HG03097 (cell line): ENCODE data around the gene PABPC3.
A peak's percentile ranks its signal among the peaks of the same experiment; 100 is the strongest.

Source experiments
- ATAC-seq: cut with Tn5 transposase; IDR thresholded peaks from one replicate; pipeline ENCODE4 v1.9.1; 2021; ENCODE audit not compliant: unreplicated experiment, low FRiP score

The PABPC3 gene

DNA sequence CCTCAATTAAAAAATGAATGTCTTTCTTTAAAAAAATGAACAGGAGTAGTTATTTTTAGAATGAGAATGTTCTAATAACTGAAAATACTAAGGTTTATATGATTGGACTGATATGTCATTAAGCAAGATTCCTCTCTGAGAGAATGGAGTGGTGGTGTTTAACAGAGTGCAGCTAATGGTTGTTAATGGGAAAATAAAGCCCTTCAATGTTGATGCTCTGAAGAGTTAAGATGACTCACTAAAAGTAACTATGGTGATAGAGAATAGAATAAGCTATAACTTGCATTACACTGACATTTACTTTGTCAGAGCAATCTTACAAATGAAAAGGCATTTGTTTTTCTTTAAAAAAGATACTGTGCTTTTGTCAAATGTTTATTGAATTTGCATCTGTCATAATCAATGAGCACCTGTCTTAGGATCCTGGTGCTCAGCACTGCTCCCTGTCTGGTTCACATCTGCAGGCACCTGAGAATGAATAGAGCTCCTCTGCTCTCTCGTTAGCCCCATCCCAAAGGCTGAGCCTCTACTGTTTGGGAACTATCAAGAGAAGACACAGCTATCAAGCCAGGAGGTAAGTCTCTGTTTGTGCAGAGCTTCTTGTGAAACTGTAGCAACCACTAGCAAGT lies 15.1 kb downstream of the PABPC3 start:
- no peak for ATAC-seq

DNA sequence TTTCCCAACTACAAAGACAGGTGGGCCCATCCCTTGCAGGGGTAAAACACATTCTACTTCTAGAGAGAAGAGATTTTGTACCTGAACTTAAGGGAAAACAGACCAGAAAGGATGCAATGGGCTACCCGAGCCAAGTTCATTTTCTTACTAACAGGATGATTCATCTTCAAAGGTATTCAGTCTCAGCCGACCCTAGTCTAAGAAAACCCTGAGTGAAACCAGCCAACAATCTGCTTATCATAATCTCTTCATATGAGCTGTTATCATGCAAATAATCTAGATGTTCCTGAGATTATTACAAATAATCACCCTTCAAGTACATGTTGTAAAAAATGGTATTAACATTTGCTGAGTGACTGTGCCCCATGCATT lies 15.6 kb downstream of the PABPC3 start:
- no peak for ATAC-seq

DNA sequence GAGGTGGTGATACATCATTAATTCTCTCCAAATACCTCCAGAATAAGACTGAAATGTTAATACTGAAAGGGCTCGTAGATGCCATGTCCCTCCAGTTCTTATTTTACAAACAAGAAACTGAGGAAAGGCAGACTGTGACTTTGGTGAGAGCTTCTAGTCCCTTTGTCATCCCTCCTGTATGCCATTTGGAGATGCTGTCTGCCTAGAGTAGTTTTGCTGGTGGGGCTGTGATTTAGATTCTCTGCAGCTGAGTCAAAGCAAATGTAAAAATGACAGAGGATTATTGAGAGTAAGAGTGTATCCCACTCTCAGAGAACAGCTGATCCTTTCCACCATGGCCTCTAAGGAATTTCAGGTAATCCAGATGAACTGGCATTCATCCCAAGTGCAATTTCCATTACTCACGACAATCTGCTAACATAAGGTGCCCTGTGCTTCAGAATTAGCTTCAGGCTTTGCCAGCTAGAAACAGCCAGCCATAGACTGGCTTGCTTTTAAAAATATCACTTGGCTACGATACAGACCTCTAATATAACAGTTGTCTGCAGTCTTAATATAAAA lies 16.8 kb downstream of the PABPC3 start:
- no peak for ATAC-seq

DNA sequence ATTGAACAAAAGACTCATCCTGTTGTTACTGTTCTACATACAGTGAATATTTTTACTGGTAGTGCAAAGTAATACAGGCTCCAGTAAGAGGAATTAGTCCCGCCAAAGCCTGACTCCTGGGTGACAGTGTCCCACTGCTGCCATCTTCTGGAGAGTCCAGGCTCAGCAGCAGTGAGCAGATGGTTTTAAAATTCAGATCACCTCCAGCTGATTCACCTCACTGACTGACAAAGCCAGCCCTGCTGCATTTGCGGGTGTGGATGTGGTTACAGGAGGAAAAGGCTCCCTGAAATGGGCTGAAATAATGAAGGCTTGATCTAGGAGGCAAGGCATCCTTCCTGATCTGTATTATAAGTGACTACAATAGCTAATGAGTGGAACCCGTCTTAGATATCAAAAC lies 18.3 kb downstream of the PABPC3 start:
- peak; percentile 56 for ATAC-seq

DNA sequence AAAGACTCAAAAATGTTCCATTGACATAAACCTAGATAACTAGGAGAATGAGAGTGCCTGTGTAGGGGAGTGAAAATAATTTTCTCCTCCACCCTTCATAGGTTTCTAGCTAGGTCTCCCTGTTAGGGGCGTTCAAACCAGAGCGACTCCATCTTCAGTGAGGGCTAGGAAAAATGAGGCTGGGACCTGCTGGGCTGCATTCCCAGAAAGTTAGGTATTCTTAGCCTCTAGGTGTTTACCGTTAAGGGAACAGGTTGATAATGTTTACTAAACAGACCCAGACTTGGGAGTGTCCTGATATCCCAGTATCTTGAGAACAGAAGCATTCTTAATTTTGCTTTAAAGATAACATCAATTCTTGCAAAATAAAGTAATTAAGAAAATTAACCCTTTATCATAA lies 20.1 kb downstream of the PABPC3 start:
- ATAC-seq, result no peak

DNA sequence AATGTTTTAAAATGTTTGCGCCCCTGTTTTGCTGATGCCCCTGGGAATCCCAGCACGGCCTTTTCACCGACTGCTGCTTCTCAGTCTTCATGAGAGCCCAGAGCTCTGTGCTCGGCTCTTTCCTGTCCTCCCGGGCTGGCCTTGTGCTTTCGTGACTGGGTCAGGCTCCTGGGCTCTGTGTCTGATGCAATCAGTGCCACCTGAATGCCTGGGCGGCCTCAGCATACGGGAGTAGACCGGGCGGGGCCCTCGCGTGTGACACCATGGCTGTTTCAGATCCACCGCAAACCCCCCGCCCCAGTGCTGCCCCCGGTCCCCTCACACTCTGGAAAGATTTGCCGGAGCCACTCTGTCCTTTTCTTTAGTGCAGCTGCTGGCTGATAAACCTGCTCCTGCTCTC lies 21.4 kb downstream of the PABPC3 start:
- no peak for ATAC-seq

DNA sequence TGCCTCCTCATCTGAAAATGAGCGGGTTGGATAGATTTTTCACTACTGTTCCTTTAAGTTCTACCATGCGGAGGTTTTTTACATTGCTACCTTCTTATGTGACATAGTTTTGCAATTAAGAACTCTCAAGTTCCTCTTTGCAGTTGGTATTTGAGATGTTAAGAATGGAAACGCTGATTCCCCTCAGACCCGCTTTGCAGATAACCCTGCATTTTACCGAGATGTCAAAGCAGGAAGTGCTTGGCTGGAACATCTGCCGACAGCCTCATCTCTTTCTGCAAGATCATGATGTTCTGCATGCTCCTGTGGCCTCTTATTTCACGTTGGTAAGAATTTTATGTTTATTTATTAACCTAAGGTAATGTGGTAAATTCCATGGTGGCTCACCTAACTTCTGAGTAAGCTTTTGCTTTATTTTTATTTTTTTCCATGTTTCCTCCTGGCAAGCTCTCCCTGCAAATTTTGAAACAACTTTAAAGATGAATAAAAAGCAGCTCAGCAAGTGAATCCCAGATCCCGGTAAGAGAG lies 22.5 kb downstream of the PABPC3 start:
- ATAC-seq, result no peak

DNA sequence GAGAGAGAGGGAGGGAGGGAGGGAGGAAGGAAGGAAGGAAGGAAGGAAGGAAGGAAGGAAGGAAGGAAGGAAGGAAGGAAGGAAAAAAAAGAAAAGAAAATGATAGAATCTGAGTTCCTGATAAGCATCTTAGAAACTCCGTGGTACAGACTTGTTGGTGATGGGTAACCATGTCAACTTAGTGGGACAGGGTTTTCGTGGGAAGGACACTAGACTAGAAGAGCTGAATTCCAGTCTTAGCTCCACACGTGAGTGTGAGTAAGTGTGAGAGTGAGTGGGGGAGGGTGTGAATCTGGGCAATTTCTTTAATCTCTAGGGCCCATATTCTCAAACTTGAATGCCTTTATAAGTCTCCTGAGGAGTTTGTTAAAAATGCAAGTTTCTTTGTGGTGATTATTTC lies 35.0 kb downstream of the PABPC3 start:
- no peak for ATAC-seq

DNA sequence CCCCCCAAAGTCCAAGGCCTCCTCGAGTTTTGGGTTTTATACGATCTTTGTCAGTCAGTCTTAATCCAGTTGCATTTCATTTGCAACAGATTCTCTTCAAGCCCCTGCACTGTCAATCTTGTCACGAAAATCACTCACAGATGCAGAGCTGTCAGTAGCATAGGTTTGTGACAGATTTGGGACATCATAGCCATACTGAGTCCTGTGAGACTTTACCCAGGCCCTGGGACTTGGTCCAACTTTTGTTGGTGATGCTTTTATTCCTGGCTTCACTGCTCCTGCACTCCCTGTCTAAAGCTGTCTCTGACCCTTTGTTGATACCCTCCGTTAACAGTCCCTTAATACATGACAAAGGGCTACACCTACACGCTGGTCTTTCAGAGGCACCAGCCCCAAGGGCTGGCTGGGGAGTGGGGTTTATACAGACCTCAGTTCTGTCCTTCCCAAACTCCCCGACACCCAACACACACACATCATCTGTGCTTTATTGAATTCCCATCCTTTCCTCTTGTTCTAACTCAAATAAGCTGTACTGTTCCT lies 36.0 kb downstream of the PABPC3 start:
- no peak for ATAC-seq

DNA sequence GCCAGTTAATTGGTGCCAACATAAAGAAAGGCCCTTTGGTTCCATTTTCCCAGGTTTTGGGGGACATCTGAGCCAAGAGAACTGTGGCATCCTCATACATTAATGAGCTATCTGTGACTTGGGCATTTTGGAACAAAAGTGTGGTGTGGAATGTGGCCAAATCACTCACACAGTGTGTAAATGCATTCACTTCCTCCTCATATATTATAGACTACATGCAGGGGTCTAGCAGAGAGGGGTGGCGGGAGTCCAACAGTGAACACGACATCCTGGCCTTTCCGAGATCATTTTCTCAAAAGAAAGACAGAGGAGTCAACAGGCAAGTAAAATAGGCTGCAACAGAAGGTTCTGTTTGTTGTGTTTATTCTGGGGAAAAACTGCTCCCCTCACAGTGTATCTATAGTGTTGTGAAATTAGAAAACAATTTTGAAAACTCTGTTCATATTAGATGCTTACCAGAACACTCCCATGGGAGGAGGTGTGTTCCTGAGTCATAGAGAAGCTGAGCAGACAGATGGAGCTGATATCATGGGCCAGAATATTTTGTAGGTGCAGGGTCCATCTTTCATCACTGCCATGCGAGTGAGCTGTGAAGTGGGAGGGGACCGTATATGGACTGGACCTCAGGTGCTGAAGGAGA lies 36.9 kb downstream of the PABPC3 start:
- no peak for ATAC-seq

DNA sequence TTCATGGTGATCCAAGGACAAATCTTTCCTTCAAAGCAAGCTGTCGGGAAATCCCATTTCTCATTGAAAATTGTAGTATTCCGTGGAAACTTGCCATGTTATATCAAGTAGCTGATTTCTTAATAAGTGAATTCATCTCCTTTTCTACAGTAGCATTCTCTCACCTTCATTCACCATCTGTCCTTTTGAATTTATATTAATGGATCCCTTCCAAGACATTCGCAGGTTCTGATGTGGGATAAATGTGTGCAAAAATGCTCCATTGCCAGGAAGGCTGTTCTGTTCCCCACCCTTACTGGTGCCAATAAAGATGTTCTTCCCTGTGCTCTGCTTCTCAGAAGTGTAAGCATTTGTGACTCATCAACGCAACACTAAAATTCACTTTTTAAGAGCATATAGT lies 40.0 kb downstream of the PABPC3 start:
- ATAC-seq, result no peak

DNA sequence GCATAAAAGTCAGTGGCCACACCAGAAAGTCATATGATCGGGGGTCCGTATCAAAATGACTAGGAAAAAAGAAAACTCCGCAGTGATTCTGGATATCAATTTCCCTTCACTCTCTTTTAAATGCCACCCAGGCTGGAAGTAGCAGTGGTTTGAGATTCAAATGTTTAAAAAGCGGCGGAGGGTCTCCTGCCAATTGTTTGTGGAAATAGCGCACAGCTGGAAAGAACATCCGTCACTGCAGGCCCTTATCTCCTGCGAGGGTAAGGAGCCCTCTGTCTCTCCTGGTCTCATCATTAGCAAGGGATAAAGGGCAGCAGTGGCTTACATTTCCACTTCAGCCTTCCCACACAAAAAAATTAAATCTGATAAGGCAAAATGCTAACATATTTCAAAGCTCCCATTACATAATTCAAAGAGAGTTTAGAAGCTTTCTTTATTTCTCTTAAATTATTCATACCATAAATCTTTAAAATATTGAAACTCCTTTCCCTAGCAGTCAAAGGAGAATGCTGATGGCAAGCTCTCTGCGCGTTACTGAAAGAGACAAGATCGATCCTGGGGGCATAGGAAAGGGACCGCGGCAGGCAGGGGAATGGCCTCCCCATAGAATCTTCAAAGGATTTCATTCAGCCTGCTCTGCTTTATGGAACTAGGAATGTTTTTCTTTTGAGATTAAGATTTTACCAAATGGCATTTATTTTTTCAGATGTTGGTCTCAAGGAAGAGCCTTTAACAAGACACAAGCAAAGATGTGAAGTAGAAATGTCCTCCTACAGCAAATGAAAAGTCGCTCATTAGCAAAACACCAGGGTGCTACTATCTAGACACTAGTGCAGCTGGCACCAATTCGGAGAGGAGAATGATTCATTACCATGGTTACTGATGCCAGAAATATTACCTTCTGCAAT lies 41.2 kb downstream of the PABPC3 start:
- no peak for ATAC-seq

DNA sequence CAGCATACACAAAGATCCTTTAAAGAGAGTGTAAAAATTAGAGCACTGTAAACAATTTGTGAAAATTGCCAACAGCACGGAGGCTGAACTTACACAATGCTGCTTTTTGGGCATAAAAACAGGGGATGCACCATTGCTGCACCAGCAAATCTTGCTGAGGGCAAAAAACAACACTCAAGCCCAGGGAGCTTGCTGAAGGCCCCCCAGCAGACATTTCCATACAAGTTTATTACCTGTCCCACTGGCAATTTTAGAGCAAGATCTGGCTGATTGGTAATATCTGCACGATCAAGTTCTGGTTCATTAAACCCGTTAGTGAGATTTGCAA lies 41.8 kb downstream of the PABPC3 start:
- no peak for ATAC-seq

DNA sequence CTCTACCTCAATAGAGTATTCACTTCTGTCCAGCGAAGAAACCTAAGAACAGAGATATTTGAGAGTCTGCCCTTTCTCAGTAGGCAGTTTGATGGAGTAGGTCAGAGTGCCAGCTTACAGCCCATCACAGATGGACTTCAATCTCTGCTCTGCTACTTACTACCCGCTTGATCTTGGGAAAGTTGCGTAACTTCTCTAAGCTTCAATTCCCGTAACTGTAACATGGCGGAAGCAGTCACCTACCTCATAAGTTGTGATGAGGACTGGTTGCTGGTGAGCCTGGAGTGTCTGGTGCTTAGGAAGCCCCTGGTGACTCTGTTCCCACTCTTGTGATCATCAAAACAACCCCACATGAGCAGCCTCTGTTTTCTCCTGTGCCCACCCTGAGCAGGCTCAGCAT lies 45.1 kb downstream of the PABPC3 start:
- ATAC-seq, result no peak

DNA sequence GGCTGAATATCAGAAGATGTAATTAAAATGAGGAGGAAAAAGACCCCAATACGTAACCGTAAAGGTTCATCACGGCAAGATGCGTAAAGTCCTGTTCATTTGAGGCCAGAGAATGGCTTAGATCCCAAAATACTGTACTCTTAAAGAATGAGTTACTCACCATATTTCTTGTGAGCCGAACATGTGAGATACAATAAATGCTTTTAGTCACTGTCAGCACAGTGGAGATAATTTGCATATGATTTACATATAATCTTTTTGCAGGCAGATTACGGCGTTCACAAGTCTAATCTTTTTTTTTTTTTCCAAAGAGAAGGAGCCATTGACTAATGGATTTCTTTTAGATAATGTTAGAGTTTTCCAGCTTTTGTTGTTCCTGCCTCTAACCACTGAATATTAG lies 47.8 kb downstream of the PABPC3 start:
- ATAC-seq, result no peak

DNA sequence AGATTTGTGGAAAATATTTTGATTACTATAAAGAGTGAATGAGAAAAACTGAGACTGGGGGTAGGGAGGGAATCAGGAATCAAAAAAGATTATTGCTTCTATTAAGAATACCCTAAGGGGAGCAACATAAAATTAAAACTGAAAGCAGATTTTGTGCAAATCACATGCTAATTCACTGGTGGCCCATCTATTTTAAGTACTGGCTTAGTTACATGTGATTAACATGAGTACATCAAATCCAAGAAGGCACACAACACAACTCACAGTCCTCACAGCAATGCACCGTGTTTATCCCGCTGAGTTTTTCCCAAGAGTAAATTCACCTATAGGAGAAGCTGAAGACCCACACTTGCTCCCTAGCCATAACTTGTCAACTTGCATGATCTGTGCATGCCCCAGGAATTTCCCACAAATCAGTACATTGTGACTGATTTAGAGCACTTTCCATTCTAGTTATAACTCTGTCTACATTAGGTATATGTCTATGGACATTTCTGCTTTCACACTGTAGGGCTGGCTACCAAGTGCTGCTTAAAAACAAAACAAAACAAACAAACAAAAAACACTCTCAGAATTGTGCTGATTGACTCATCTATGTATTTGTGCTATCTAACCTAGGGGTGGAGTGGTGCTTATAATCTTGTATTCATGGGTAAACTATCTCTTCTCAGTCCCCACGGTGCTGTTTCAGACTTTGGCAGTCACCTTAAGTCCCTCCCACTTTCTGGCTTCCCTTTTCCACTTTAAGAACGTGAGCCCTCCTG lies 51.9 kb downstream of the PABPC3 start:
- ATAC-seq, result no peak

DNA sequence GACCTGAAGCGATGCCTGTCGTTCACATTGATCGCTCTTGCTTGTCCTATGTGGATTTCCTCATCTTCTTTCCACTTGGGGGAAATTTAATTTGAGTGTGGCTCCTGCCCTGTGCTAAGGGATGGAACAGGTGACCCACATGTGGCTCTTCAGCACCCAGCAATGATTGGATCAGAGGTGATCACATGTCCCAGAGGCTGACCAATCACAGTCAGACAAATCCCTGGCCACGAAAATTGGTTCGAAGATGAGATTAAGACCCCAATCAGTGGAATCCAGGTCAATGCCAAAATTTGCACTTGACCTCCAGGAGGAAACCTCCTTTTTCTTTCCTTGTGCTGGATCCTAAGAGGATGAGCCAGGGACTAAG lies 52.5 kb downstream of the PABPC3 start:
- no peak for ATAC-seq
